K562 (cell line): ENCODE results near the gene ASB6. TPM values are rescaled to one million over a fixed set of nuclear protein-coding genes. Genes with fewer than 3 reads are reported as not detected.

Source experiments
- ELF1 ChIP-seq: fragments of 200-800 bp; sonication (Bioruptor generic); IDR thresholded peaks from 2 replicates; pipeline ENCODE4 v1.6.1; 2016; ENCODE audit warnings: missing genetic modification characterization, missing compliant biosample characterization
- polyA plus RNA-seq, 8 experiments: library from polyadenylated mRNA; depleted of rRNA in 4 of 8; stranded (reverse) in 5 of 8; unstranded in 3 of 8; fragments of >200 nt; fragmentation: Nextera tagmentation in 2 of 8; fragmentation: Illumina TruSeq in 1 of 8; extraction: Ambion mirVana in 2 of 8; extraction: Trizol in 1 of 8; gene quantifications; 2 replicates each; pipeline versions ENCODE4 v1.2.1 to v1.2.3, GENCODE V29; 2011 to 2014; ENCODE audit warnings: inconsistent platforms in 1 of 8, missing spikeins in 1 of 8
- total RNA-seq, 7 experiments: library from RNA; depleted of rRNA in 6 of 7; stranded (reverse); fragments of >200 nt in 6 of 7; fragmentation: Illumina TruSeq in 2 of 7; extraction: Trizol in 2 of 7; gene quantifications; 2 replicates each; pipeline versions ENCODE4 v1.2.1 to v1.2.3, GENCODE V29; 2011 to 2021; ENCODE audit warnings: low replicate concordance in 1 of 7
- TF ChIP-seq, protein P1 (sequence below): fragments of 450-650 bp; IDR thresholded peaks from 2 replicates; pipeline ENCODE4 v1.6.1; 2016; ENCODE audit warnings: mild to moderate bottlenecking, moderate library complexity
- TF ChIP-seq, protein P2 (sequence below), 2 experiments: fragments of 450-650 bp; IDR thresholded peaks; 2 replicates each; pipeline ENCODE4 v1.6.1; 2016
- TF ChIP-seq, protein P3 (sequence below), 2 experiments: IDR thresholded peaks; 2 replicates each; pipeline ENCODE4 v1.6.1; 2011; ENCODE audit warnings: borderline replicate concordance in 1 of 2, control low read depth in 1 of 2, low read depth in 1 of 2, low read length in 1 of 2, mild to moderate bottlenecking in 1 of 2, mixed read lengths in 1 of 2, moderate library complexity in 1 of 2; ENCODE audit not compliant: insufficient read depth in 1 of 2, insufficient read length in 1 of 2, poor library complexity in 1 of 2, severe bottlenecking in 1 of 2; ENCODE audit errors: extremely low read depth in 1 of 2

Gene ASB6
- total and polyA plus RNA-seq, 9 of the 15 experiments (the other 6 are each of a cell fraction or from before 2014, with no cell fraction given) = 0.92 to 17.8 (median 11.3) TPM

DNA sequence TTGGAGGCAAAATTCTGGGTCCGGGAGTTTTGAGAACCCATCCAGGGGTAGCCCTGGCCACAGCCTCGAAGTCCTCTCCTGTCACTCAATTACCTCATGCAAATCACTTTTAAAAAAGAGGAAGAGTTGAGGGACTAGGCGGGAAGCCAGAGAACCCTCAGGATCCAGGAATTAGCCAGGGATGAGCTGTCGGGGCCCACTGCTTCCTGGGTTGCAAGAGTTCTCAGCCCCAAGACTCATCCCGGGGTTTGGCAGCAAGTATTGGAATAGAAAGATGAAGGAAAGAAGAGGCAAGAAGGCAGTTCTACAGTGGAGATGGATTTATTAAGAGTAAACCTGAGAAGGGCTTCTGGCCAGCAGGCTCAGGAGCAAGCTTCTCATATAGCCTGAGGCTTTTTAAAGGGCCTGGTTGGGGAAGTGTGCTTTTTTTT lies 46.6 kb downstream of the ASB6 start (continued):
- TF ChIP-seq, protein P1, sequence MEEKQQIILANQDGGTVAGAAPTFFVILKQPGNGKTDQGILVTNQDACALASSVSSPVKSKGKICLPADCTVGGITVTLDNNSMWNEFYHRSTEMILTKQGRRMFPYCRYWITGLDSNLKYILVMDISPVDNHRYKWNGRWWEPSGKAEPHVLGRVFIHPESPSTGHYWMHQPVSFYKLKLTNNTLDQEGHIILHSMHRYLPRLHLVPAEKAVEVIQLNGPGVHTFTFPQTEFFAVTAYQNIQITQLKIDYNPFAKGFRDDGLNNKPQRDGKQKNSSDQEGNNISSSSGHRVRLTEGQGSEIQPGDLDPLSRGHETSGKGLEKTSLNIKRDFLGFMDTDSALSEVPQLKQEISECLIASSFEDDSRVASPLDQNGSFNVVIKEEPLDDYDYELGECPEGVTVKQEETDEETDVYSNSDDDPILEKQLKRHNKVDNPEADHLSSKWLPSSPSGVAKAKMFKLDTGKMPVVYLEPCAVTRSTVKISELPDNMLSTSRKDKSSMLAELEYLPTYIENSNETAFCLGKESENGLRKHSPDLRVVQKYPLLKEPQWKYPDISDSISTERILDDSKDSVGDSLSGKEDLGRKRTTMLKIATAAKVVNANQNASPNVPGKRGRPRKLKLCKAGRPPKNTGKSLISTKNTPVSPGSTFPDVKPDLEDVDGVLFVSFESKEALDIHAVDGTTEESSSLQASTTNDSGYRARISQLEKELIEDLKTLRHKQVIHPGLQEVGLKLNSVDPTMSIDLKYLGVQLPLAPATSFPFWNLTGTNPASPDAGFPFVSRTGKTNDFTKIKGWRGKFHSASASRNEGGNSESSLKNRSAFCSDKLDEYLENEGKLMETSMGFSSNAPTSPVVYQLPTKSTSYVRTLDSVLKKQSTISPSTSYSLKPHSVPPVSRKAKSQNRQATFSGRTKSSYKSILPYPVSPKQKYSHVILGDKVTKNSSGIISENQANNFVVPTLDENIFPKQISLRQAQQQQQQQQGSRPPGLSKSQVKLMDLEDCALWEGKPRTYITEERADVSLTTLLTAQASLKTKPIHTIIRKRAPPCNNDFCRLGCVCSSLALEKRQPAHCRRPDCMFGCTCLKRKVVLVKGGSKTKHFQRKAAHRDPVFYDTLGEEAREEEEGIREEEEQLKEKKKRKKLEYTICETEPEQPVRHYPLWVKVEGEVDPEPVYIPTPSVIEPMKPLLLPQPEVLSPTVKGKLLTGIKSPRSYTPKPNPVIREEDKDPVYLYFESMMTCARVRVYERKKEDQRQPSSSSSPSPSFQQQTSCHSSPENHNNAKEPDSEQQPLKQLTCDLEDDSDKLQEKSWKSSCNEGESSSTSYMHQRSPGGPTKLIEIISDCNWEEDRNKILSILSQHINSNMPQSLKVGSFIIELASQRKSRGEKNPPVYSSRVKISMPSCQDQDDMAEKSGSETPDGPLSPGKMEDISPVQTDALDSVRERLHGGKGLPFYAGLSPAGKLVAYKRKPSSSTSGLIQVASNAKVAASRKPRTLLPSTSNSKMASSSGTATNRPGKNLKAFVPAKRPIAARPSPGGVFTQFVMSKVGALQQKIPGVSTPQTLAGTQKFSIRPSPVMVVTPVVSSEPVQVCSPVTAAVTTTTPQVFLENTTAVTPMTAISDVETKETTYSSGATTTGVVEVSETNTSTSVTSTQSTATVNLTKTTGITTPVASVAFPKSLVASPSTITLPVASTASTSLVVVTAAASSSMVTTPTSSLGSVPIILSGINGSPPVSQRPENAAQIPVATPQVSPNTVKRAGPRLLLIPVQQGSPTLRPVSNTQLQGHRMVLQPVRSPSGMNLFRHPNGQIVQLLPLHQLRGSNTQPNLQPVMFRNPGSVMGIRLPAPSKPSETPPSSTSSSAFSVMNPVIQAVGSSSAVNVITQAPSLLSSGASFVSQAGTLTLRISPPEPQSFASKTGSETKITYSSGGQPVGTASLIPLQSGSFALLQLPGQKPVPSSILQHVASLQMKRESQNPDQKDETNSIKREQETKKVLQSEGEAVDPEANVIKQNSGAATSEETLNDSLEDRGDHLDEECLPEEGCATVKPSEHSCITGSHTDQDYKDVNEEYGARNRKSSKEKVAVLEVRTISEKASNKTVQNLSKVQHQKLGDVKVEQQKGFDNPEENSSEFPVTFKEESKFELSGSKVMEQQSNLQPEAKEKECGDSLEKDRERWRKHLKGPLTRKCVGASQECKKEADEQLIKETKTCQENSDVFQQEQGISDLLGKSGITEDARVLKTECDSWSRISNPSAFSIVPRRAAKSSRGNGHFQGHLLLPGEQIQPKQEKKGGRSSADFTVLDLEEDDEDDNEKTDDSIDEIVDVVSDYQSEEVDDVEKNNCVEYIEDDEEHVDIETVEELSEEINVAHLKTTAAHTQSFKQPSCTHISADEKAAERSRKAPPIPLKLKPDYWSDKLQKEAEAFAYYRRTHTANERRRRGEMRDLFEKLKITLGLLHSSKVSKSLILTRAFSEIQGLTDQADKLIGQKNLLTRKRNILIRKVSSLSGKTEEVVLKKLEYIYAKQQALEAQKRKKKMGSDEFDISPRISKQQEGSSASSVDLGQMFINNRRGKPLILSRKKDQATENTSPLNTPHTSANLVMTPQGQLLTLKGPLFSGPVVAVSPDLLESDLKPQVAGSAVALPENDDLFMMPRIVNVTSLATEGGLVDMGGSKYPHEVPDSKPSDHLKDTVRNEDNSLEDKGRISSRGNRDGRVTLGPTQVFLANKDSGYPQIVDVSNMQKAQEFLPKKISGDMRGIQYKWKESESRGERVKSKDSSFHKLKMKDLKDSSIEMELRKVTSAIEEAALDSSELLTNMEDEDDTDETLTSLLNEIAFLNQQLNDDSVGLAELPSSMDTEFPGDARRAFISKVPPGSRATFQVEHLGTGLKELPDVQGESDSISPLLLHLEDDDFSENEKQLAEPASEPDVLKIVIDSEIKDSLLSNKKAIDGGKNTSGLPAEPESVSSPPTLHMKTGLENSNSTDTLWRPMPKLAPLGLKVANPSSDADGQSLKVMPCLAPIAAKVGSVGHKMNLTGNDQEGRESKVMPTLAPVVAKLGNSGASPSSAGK = peak; percentile 10
- TF ChIP-seq ELF1 (tag) = 0 out of 2 replicates have a peak, but pooled peaks have one; percentile 36
- TF ChIP-seq, protein P2, sequence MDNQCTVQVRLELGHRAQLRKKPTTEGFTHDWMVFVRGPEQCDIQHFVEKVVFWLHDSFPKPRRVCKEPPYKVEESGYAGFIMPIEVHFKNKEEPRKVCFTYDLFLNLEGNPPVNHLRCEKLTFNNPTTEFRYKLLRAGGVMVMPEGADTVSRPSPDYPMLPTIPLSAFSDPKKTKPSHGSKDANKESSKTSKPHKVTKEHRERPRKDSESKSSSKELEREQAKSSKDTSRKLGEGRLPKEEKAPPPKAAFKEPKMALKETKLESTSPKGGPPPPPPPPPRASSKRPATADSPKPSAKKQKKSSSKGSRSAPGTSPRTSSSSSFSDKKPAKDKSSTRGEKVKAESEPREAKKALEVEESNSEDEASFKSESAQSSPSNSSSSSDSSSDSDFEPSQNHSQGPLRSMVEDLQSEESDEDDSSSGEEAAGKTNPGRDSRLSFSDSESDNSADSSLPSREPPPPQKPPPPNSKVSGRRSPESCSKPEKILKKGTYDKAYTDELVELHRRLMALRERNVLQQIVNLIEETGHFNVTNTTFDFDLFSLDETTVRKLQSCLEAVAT (IDR thresholded peaks at IDR 0.05) = no peak
- TF ChIP-seq, protein P3, sequence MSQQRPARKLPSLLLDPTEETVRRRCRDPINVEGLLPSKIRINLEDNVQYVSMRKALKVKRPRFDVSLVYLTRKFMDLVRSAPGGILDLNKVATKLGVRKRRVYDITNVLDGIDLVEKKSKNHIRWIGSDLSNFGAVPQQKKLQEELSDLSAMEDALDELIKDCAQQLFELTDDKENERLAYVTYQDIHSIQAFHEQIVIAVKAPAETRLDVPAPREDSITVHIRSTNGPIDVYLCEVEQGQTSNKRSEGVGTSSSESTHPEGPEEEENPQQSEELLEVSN (IDR thresholded peaks at IDR 0.05; ENCODE audit: borderline replicate concordance in 1 of 2, extremely low read depth in 1 of 2, insufficient read depth in 1 of 2, insufficient read length in 1 of 2, low read depth in 1 of 2, low read length in 1 of 2, poor library complexity in 1 of 2, severe bottlenecking in 1 of 2) = peak in 1 of 2 experiments; percentile 31
